H9 (cell line): ENCODE data around the gene LRRC3C. TPM values are rescaled to one million over a fixed set of nuclear protein-coding genes. Genes with fewer than 3 reads are reported as not detected.

Experiments used
- DNase-seq: peaks from one replicate; pipeline ENCODE4 v3.0.0-alpha.2; 2017
- H2AFZ ChIP-seq: one replicate; pipeline ENCODE4 v1.6.1; 2013; ENCODE audit warnings: mild to moderate bottlenecking, low read length, control low read depth, moderate library complexity
- H2AK5ac ChIP-seq: 2 replicates; pipeline ENCODE4 v1.6.1; 2013; ENCODE audit warnings: low read length, control low read depth, mixed read lengths; ENCODE audit not compliant: insufficient read length
- H2BK120ac ChIP-seq: one replicate; pipeline ENCODE4 v1.6.1; 2013; ENCODE audit warnings: low read depth, mild to moderate bottlenecking, low read length, control low read depth, inconsistent platforms; ENCODE audit not compliant: poor library complexity, severe bottlenecking
- H2BK12ac ChIP-seq: 2 replicates; pipeline ENCODE4 v1.6.1; 2013; ENCODE audit warnings: low read length, control low read depth, mixed read lengths, low read depth; ENCODE audit not compliant: insufficient read length
- H2BK15ac ChIP-seq: 2 replicates; pipeline ENCODE4 v1.6.1; 2013; ENCODE audit warnings: low read depth, low read length, control low read depth
- H2BK20ac ChIP-seq: one replicate; pipeline ENCODE4 v1.6.1; 2013; ENCODE audit warnings: low read depth, mild to moderate bottlenecking, low read length, control low read depth, inconsistent platforms; ENCODE audit not compliant: poor library complexity, severe bottlenecking
- H2BK5ac ChIP-seq: 2 replicates; pipeline ENCODE4 v1.6.1; 2013; ENCODE audit warnings: low read length, control low read depth, mixed read lengths; ENCODE audit not compliant: insufficient read length
- H3K14ac ChIP-seq: 2 replicates; pipeline ENCODE4 v1.6.1; 2013; ENCODE audit warnings: low read length, control low read depth; ENCODE audit not compliant: insufficient read depth
- H3K18ac ChIP-seq: 2 replicates; pipeline ENCODE4 v1.6.1; 2013; ENCODE audit warnings: low read depth, mild to moderate bottlenecking, mixed read lengths, low read length, control low read depth; ENCODE audit not compliant: insufficient read length
- H3K23ac ChIP-seq: 2 replicates; pipeline ENCODE4 v1.6.1; 2013; ENCODE audit warnings: low read length, control low read depth, mixed read lengths, low read depth; ENCODE audit not compliant: insufficient read length
- H3K23me2 ChIP-seq: 2 replicates; pipeline ENCODE4 v1.6.1; 2013; ENCODE audit warnings: low read depth, mild to moderate bottlenecking, mixed read lengths, low read length, control low read depth; ENCODE audit not compliant: insufficient read length, poor library complexity, severe bottlenecking
- H3K27ac ChIP-seq: 2 replicates; pipeline ENCODE4 v1.5.1; 2013; ENCODE audit warnings: low read length, control low read depth, mixed read lengths, low read depth; ENCODE audit not compliant: insufficient read length
- H3K27me3 ChIP-seq: 2 replicates; pipeline ENCODE4 v1.6.1; 2013; ENCODE audit warnings: low read length, control low read depth, inconsistent platforms; ENCODE audit not compliant: insufficient read depth
- H3K4ac ChIP-seq: 2 replicates; pipeline ENCODE4 v1.6.1; 2013; ENCODE audit warnings: low read depth, mild to moderate bottlenecking, control low read depth, inconsistent platforms, low read length, moderate library complexity
- H3K4me1 ChIP-seq: 2 replicates; pipeline ENCODE4 v1.6.1; 2013; ENCODE audit warnings: low read length, control low read depth, inconsistent platforms; ENCODE audit not compliant: insufficient read depth
- H3K4me2 ChIP-seq: 2 replicates; pipeline ENCODE4 v1.6.1; 2013; ENCODE audit warnings: low read length, control low read depth, mixed read lengths; ENCODE audit not compliant: insufficient read length, insufficient read depth
- H3K56ac ChIP-seq: 2 replicates; pipeline ENCODE4 v1.6.1; 2013; ENCODE audit warnings: low read depth, mild to moderate bottlenecking, mixed read lengths, low read length, control low read depth; ENCODE audit not compliant: insufficient read length
- H3K79me1 ChIP-seq: 2 replicates; pipeline ENCODE4 v1.6.1; 2013; ENCODE audit warnings: low read depth, mild to moderate bottlenecking, moderate library complexity, low read length, control low read depth, inconsistent platforms; ENCODE audit not compliant: insufficient read depth, poor library complexity, severe bottlenecking
- H3K79me2 ChIP-seq: 2 replicates; pipeline ENCODE4 v1.6.1; 2013; ENCODE audit warnings: low read length, control low read depth, inconsistent platforms; ENCODE audit not compliant: insufficient read depth
- H3K9ac ChIP-seq: 2 replicates; pipeline ENCODE4 v1.6.1; 2013; ENCODE audit warnings: low read length, control low read depth, mixed read lengths; ENCODE audit not compliant: insufficient read length; ENCODE audit errors: extremely low read depth
- H3K9me3 ChIP-seq: one replicate; pipeline ENCODE4 v1.6.1; 2013; ENCODE audit warnings: low read depth, low read length, inconsistent platforms; ENCODE audit not compliant: control insufficient read depth
- H3T11ph ChIP-seq: one replicate; pipeline ENCODE4 v1.6.1; 2013; ENCODE audit warnings: mild to moderate bottlenecking, low read length, control low read depth, inconsistent platforms
- H4K20me1 ChIP-seq: one replicate; pipeline ENCODE4 v1.6.1; 2013; ENCODE audit not compliant: control insufficient read depth, insufficient read length, insufficient read depth
- H4K5ac ChIP-seq: 2 replicates; pipeline ENCODE4 v1.6.1; 2013; ENCODE audit warnings: low read depth, mild to moderate bottlenecking, mixed read lengths, low read length, control low read depth; ENCODE audit not compliant: insufficient read length
- H4K8ac ChIP-seq: replicated peaks from 2 replicates; pipeline ENCODE4 v1.6.1; 2013; ENCODE audit warnings: low read length, control low read depth, mixed read lengths, low read depth; ENCODE audit not compliant: insufficient read length
- H4K91ac ChIP-seq: 2 replicates; pipeline ENCODE4 v1.6.1; 2013; ENCODE audit warnings: low read depth, mild to moderate bottlenecking, moderate library complexity, mixed read lengths, low read length, control low read depth; ENCODE audit not compliant: insufficient read length
- H3K27ac Mint-ChIP-seq, 3 experiments: 2 replicates in 2 of 3; 3 replicates in 1 of 3; pipeline ENCODE4 v1.8.0; 2020 to 2021; ENCODE audit warnings: mixed read lengths in 3 of 3, mild to moderate bottlenecking in 1 of 3, moderate library complexity in 1 of 3
- H3K27me3 Mint-ChIP-seq: 2 replicates; pipeline ENCODE4 v1.8.0; 2021; ENCODE audit warnings: low read depth, mild to moderate bottlenecking, moderate library complexity, mixed read lengths
- H3K36me3 Mint-ChIP-seq, 3 experiments: 2 replicates in 2 of 3; 3 replicates in 1 of 3; pipeline ENCODE4 v1.8.0; 2020 to 2021; ENCODE audit warnings: low read depth in 3 of 3, mixed read lengths in 3 of 3; ENCODE audit not compliant: insufficient read depth in 1 of 3
- H3K4me1 Mint-ChIP-seq, 2 experiments: 2 replicates each; pipeline ENCODE4 v1.8.0; 2020; ENCODE audit warnings: mixed read lengths in 2 of 2
- H3K4me3 Mint-ChIP-seq, 2 experiments: 2 replicates in 1 of 2; 3 replicates in 1 of 2; pipeline ENCODE4 v1.8.0; 2020 to 2021; ENCODE audit warnings: mild to moderate bottlenecking in 2 of 2, mixed read lengths in 2 of 2, moderate library complexity in 1 of 2
- H3K9me3 Mint-ChIP-seq, 2 experiments: 2 replicates in 1 of 2; 3 replicates in 1 of 2; pipeline ENCODE4 v1.8.0; 2020; ENCODE audit warnings: mild to moderate bottlenecking in 2 of 2, mixed read lengths in 2 of 2, moderate library complexity in 1 of 2
- WGBS: extraction: QIAGEN DNeasy Blood & Tissue Kit; methylation state at CpG from one replicate; pipeline ENCODE4 v1.1.7; 2013; ENCODE audit warnings: missing lambda C conversion rate, low lambda C conversion rate, mixed read lengths; ENCODE audit not compliant: insufficient read length; ENCODE audit errors: extremely low coverage; 5-methylcytosine and 5-hydroxymethylcytosine counted together
- total RNA-seq: library from RNA; stranded (reverse); gene quantifications from 2 replicates; pipeline ENCODE4 v1.2.1, GENCODE V29; 2021
- TF ChIP-seq, protein P1 (sequence below): fragments of 200-600 bp; sonication (generic); conservative IDR thresholded peaks from 3 replicates; pipeline ENCODE4 v1.8.0; 2021; ENCODE audit warnings: antibody characterized with exemption, mild to moderate bottlenecking

Gene LRRC3C
- total RNA-seq, 1 experiment from 2014 or later: not detected

DNA sequence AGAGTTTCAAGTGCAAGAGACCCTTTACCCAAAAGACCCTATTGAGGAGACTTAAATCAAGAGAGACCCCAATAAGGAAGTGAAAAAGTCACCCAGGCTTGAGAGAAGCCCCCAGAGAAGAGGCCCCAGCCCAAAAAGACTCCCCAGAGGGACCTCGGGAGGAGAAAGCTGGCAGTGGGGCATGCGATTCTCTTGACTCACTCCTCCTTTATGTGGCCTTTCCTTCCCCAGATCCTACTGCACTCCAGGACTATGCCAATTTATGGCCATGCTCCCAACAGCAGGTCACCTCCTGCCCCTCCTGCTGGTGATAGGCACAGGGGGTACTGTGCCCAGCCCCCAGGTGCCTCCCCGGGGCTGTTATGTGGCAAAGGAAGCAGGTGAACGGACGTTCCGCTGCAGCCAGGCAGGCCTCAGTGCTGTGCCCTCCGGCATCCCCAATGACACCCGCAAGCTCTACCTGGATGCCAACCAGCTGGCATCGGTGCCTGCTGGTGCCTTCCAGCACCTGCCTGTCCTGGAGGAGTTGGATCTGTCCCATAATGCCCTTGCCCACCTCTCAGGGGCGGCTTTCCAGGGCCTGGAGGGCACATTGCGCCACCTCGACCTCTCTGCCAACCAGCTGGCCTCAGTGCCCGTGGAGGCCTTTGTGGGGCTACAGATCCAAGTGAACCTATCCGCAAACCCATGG, 16.3 kb downstream of the LRRC3C start:
- no peak overlapping the region for H3K18ac ChIP-seq
- H3K4me1 ChIP-seq: no peaks in the 10 kb centered on the region; the same call in 1 of the 2 replicates
- H3K4ac ChIP-seq: no peak overlapping the region
- Mint-ChIP-seq H3K4me3 (no peak overlapping the region), H3K4me1 (peaks cover 7 to 24% of the 10 kb centered on the region in 2 experiments), H3K27ac (peak overlapping the region in 1 of 3 experiments; percentile 72; a peak in 1 of 7 replicates), H3K36me3 (no peaks in the 10 kb centered on the region), H3K27me3 (peaks cover 11% of the 10 kb centered on the region), H3K9me3 (no peaks in the 10 kb centered on the region)
- no peak overlapping the region for H2AK5ac ChIP-seq
- H3T11ph ChIP-seq: no peak overlapping the region
- no peak overlapping the region for H3K23ac ChIP-seq
- H2AFZ ChIP-seq: no peak overlapping the region
- whole genome bisulfite sequencing: no CpG with 5 or more reads among the region's 14 CpGs
- no peak overlapping the region for H2BK120ac ChIP-seq
- H3K9me3 ChIP-seq: no peaks in the 10 kb centered on the region
- H3K4me2 ChIP-seq: no peak overlapping the region
- no peak overlapping the region for H4K91ac ChIP-seq
- H3K79me2 ChIP-seq: no peaks in the 10 kb centered on the region
- no peak overlapping the region for H3K14ac ChIP-seq
- no peaks in the 10 kb centered on the region for H3K27me3 ChIP-seq
- no peak overlapping the region for H2BK15ac ChIP-seq
- H4K5ac ChIP-seq: no peak overlapping the region
- H3K9ac ChIP-seq: no peak overlapping the region
- no peaks in the 10 kb centered on the region for H4K20me1 ChIP-seq
- H3K79me1 ChIP-seq: no peaks in the 10 kb centered on the region
- no peak overlapping the region for H2BK20ac ChIP-seq
- no peak overlapping the region for H3K56ac ChIP-seq
- DNase-seq: no peak
- H4K8ac ChIP-seq: no peak overlapping the region
- TF ChIP-seq, protein P1, sequence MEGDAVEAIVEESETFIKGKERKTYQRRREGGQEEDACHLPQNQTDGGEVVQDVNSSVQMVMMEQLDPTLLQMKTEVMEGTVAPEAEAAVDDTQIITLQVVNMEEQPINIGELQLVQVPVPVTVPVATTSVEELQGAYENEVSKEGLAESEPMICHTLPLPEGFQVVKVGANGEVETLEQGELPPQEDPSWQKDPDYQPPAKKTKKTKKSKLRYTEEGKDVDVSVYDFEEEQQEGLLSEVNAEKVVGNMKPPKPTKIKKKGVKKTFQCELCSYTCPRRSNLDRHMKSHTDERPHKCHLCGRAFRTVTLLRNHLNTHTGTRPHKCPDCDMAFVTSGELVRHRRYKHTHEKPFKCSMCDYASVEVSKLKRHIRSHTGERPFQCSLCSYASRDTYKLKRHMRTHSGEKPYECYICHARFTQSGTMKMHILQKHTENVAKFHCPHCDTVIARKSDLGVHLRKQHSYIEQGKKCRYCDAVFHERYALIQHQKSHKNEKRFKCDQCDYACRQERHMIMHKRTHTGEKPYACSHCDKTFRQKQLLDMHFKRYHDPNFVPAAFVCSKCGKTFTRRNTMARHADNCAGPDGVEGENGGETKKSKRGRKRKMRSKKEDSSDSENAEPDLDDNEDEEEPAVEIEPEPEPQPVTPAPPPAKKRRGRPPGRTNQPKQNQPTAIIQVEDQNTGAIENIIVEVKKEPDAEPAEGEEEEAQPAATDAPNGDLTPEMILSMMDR: no peak
- H2BK12ac ChIP-seq: no peak overlapping the region
- H3K27ac ChIP-seq: no peak overlapping the region
- no peaks in the 10 kb centered on the region for H3K23me2 ChIP-seq
- H2BK5ac ChIP-seq: no peak overlapping the region
